ENCODE measurements around the gene CERK. TPM values are rescaled to one million over a fixed set of nuclear protein-coding genes. Genes with fewer than 3 reads are reported as not detected.

Gene CERK
- total RNA-seq, 4 donors from 2014 or later = 20.3 to 42.0 (median 24.7) TPM

DNA sequence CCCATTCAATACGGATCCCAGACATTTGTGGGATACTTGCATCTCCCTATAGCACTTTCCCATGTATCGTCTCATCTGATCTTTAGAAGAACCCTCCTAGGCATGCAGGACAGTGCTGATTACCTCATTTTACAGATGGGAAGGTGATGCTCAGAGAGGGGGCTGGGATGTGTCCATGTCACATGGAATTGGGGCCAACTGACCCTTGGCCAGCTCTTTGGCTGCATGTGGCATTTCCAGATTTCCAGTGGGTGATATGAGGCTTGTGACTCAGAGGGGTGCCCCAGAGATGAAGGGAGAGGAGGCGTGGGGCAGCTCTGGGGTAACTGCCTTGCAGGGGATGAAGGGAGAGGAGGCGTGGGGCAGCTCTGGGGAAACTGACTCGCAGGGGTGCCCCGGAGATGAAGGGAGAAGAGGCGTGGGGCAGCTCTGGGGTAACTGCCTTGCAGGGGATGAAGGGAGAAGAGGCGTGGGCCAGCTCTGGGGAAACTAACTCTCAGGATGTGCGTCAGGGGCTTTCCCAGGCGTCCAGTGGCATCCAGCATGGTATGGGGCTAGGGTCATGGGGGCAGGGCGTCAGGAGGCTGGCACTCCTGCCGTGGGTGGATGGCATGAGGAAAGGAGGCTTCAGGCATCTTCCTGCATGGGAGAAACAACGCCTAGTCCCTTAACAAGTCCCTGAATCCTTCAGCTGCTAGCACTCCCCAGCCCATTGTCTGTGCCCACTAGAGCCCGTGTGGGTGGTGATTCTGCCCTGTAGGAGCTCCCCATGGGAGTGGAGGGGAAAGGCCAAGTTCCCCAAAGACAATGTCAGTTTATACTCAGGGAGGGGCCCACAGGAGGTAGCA is 11.9 kb upstream of the CERK start:
- 35 to 48% methylated on average over 12 to 14 of the region's 14 CpGs for WGBS, 2 donors
- DNase-seq (ENCODE audit: low spot score in 2 of 2) = no peak
- no peaks in the 10 kb centered on the region for H3K9me3 ChIP-seq
- peaks cover 0 to 51% (median 42%) of the 10 kb centered on the region in 4 donors for H3K4me1 ChIP-seq
- no peaks in the 10 kb centered on the region for H3K36me3 ChIP-seq
- H3K4me3 ChIP-seq = no peak overlapping the region
- TF ChIP-seq, protein P1, sequence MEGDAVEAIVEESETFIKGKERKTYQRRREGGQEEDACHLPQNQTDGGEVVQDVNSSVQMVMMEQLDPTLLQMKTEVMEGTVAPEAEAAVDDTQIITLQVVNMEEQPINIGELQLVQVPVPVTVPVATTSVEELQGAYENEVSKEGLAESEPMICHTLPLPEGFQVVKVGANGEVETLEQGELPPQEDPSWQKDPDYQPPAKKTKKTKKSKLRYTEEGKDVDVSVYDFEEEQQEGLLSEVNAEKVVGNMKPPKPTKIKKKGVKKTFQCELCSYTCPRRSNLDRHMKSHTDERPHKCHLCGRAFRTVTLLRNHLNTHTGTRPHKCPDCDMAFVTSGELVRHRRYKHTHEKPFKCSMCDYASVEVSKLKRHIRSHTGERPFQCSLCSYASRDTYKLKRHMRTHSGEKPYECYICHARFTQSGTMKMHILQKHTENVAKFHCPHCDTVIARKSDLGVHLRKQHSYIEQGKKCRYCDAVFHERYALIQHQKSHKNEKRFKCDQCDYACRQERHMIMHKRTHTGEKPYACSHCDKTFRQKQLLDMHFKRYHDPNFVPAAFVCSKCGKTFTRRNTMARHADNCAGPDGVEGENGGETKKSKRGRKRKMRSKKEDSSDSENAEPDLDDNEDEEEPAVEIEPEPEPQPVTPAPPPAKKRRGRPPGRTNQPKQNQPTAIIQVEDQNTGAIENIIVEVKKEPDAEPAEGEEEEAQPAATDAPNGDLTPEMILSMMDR (IDR thresholded peaks at IDR 0.05) = no peak
- no peak for TF ChIP-seq POLR2A (IDR thresholded peaks at IDR 0.05)
- TF ChIP-seq EP300 (IDR thresholded peaks at IDR 0.05) = no peak
- H3K27ac ChIP-seq = peak overlapping the region in 3 of 4 donors; percentile 38 to 60 (median 58)
- H3K27me3 ChIP-seq = peaks cover 0 to 15% of the 10 kb centered on the region in 2 donors

DNA sequence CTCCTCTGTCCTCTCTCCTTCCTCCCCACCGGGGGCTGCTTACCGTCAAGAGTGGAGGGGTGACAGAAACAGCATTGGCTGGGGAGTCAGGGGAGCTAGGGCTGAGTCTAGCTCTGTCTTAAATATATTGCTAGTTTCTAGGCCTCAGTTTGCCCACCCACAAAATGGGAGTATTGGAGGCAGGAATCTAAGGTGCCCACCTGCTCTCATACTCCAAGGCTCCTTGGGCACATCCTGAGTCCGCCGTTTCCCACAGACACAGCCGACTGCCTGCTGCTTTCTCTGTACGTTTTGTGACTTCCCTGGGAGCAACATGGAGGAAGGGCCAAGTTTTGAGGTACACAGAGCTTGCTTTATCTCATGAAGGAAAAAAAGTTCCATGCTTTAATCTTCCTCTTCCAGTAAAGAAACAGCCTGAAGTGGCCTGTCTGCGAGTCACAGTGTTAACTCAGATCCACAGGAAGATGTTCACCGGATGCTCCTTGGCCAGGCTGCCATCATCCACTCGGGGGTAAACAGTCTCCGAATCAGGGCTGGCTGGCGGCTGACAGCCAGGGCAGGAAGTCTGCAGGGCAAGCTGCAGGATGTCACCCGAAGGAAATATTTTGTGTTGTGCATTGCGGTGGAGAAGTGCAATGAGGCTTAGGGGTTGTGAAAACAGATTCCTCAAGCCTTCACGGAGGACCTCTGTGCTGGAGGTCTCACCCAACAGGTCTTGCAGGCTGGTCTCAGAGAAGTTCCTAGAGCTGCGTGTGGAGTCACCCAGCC is 11.0 kb upstream of the CERK start:
- Histone ChIP-seq H3K27me3 (peaks cover 0 to 15% of the 10 kb centered on the region in 2 donors), H3K4me1 (peaks cover 0 to 43% (median 34%) of the 10 kb centered on the region in 4 donors), H3K9me3 (no peaks in the 10 kb centered on the region), H3K27ac (peak overlapping the region in 1 of 4 donors; percentile 58), H3K4me3 (no peak overlapping the region), H3K36me3 (no peaks in the 10 kb centered on the region)
- TF ChIP-seq, protein P1 (IDR thresholded peaks at IDR 0.05) = no peak
- TF ChIP-seq POLR2A (IDR thresholded peaks at IDR 0.05) (no peak), EP300 (IDR thresholded peaks at IDR 0.05) (no peak)
- DNase-seq (ENCODE audit: low spot score in 2 of 2) = no peak
- 37 to 44% methylated on average over 15 of the region's 15 CpGs for WGBS, 2 donors

DNA sequence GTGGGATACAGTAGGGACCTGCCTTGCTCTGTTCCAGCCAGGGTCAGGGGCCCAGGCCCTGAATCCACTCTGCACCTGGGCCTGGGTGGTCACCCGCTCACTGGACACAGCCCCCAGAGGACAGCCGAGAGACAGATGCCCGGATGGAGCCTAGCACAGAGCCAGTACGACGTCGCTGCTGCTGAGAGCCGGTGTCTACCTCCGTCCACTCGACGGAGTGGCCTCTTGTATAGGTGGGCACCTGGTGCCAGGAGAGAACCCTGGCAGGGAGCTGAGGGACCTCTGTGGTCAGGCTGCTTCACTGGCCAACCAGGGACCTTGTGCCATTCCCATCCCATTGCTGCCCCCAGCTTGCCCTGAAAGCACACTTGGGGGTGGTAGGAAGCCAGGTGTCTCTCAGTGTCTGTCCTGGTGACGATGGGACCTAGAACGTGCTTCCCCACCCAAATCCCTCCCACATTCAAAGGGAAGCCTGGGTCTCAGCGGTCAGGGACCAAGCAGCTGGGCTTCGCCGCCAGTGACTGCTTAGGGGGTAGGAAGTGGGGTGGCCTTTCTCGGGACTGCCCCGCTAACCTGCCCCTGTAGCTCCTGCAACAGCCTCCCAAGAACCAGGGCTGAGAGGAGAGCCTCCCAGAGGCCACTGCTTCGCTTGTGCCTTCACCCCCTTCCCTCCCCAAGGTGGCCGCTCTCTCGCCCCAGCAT is 10.3 kb upstream of the CERK start:
- Histone ChIP-seq H3K4me3 (no peak overlapping the region), H3K36me3 (no peaks in the 10 kb centered on the region), H3K9me3 (no peaks in the 10 kb centered on the region), H3K4me1 (peaks cover 0 to 36% (median 27%) of the 10 kb centered on the region in 4 donors), H3K27ac (no peak overlapping the region), H3K27me3 (peaks cover 0 to 15% of the 10 kb centered on the region in 2 donors)
- no peak for DNase-seq (ENCODE audit: low spot score in 2 of 2)
- TF ChIP-seq, protein P1 (IDR thresholded peaks at IDR 0.05) = no peak
- no peak for TF ChIP-seq EP300 (IDR thresholded peaks at IDR 0.05)
- no peak for TF ChIP-seq POLR2A (IDR thresholded peaks at IDR 0.05)
- 87 to 88% methylated on average over 12 of the region's 20 CpGs for WGBS, 2 donors

DNA sequence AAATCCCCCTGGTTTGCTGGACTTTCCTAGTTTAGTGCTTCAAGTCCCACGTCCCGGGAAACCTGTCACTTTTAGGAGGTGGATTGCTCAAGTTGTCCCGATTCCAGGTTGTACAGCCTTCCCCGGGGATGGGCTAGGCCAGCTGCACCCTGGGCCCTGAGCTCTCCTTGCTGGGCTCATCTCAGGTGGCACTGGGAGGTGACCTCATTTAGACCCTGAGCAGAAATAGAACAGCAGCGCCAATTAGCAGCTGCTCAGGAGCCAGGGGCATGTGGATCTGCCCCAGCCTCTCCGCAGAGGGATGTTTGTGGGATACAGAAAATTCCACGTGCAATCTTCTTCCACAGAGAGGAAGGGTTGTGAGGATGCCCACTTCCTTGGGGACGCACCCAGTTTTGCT is 9.6 kb upstream of the CERK start:
- Histone ChIP-seq H3K4me3 (no peak overlapping the region), H3K9me3 (no peaks in the 10 kb centered on the region), H3K36me3 (no peaks in the 10 kb centered on the region), H3K4me1 (peaks cover 0 to 28% (median 24%) of the 10 kb centered on the region in 4 donors), H3K27me3 (peaks cover 0 to 15% of the 10 kb centered on the region in 2 donors), H3K27ac (no peak overlapping the region)
- WGBS, 2 donors = 70 to 92% methylated on average over 7 to 8 of the region's 8 CpGs
- no peak for DNase-seq (ENCODE audit: low spot score in 2 of 2)
- TF ChIP-seq, protein P1 (IDR thresholded peaks at IDR 0.05) = no peak
- TF ChIP-seq EP300 (IDR thresholded peaks at IDR 0.05) (no peak), POLR2A (IDR thresholded peaks at IDR 0.05) (no peak)
